ENCODE measurements around the gene PLN.

The PLN gene

DNA sequence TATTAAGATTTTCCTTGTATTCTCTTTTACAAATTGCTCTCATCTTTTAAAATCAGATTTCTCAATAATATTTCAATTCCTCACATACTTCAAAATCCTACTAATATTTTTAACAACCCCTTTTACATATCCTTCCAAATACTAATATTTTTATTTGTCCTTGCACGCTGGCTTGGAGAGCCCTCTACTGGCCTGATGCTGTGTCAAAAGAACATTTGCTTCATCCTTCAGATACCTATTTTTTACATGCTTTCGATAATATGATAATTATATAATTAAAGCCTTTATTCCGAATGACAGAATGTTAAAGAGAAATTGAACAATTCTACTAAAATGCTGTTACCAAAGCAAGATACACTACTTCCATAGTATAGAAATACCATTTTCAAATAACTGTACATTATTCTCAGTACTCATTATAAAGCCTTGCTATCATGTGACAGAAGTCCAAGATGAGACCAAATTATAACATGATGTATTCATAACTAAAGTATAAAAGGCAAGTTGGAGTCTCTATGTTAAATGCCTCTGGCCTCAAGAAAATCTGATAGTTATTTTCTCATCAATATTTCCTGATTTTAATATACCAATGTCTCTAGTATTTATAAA, 39.0 kb upstream of the PLN start:
- FAIRE-seq (no peak), DNase-seq (ENCODE audit: insufficient read length, low spot score) (no peak)
- TF ChIP-seq POU2F2 (IDR thresholded peaks at IDR 0.05; ENCODE audit: low read depth, low read length) (no peak), SPI1 (IDR thresholded peaks at IDR 0.05; ENCODE audit: low read depth, low read length) (no peak)

DNA sequence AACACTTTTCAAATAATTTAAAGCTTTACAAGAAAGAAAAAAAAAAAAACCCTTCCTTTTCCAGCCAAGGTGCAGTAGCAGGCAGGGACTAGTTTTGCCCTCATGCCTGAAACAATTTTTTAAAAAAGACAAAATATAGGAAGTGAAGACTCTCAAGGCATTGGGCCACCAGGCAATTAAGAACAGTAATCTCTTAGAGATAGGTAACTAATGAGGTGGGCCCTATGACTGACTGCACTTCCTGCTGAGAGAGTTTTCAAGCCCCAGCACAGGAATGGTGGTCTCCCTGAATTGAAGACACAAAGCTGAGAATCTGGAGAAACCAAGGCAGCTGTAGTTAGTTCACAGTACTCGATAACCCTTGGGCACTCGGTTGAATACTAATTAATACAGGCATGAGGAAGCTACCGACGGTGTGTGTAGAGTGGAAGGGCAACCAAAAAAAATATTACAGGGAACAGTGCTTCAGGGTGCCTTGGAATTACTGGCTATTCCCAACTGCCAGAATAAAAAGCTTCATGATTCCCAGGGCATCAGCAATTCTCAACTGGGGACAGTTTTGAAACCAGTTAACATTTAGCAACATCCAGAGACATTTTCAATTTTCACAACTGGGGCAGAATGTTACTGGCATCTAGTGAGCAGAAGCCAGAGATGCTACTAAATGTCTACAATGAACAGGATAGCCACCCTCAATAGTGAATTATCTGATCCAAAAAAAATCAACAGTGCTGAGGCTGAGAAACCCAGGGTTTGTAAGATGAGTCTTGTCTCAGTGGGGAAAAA, 36.0 kb upstream of the PLN start:
- FAIRE-seq (no peak), DNase-seq (ENCODE audit: insufficient read length, low spot score) (no peak)
- no peak for TF ChIP-seq SPI1 (IDR thresholded peaks at IDR 0.05; ENCODE audit: low read depth, low read length)
- no peak for TF ChIP-seq TAF1 (IDR thresholded peaks at IDR 0.05; ENCODE audit: low read depth, low read length)
- no peak for TF ChIP-seq POLR2A (IDR thresholded peaks at IDR 0.05; ENCODE audit: low read depth, low read length)
- no peak for TF ChIP-seq POLR2AphosphoS5 (IDR thresholded peaks at IDR 0.05; ENCODE audit: low read depth, low read length)
- TF ChIP-seq POU2F2 (IDR thresholded peaks at IDR 0.05; ENCODE audit: low read depth, low read length): no peak
- TF ChIP-seq PAX5 (IDR thresholded peaks at IDR 0.05; ENCODE audit: insufficient read depth, low read length, severe bottlenecking): no peak

DNA sequence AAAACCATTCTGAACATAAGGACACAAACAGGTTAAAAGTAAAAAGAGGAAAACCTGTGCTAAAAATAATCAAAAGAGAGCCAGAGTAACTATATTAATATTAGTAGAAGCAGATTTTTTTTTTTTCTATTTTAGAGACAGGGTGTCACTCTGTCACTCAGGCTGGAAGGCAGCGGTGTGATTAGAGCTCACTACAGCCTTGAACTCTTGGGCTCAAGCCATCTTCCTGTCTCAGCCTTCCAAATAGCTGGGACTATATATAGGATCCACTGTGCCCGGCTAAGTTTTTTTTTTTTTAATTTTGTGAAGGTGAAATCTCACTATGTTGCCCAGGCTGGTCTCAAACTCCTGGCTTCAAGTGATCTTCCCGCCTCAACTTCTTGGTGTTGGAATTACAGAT, 33.4 kb upstream of the PLN start:
- DNase-seq (ENCODE audit: insufficient read length, low spot score) (no peak), FAIRE-seq (no peak)
- TF ChIP-seq POU2F2 (IDR thresholded peaks at IDR 0.05; ENCODE audit: low read depth, low read length): no peak
- no peak for TF ChIP-seq POLR2A (IDR thresholded peaks at IDR 0.05; ENCODE audit: low read depth, low read length)
- no peak for TF ChIP-seq SPI1 (IDR thresholded peaks at IDR 0.05; ENCODE audit: low read depth, low read length)
- no peak for TF ChIP-seq TAF1 (IDR thresholded peaks at IDR 0.05; ENCODE audit: low read depth, low read length)
- TF ChIP-seq POLR2AphosphoS5 (IDR thresholded peaks at IDR 0.05; ENCODE audit: low read depth, low read length): no peak
- no peak for TF ChIP-seq PAX5 (IDR thresholded peaks at IDR 0.05; ENCODE audit: insufficient read depth, low read length, severe bottlenecking)

DNA sequence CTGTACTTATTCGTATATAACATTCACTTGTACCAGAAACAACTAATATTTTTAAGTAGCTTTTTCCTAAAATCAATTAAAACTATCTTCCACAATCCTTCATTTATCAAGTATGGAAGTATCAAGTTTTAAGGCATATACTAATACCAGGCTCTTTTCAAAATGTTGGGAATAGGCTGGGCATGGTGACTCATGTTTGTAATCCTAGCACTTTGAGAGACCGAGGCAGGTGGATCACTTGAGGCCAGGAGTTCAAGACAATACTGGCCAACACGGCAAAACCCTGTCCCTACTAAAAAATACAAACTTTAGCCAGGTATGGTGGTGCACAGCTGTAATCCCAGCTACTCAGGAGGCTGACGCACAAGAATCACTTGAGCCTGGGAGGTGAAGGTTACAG, 25.7 kb upstream of the PLN start:
- DNase-seq (ENCODE audit: insufficient read length, low spot score) (no peak), FAIRE-seq (no peak)
- TF ChIP-seq PAX5 (IDR thresholded peaks at IDR 0.05; ENCODE audit: insufficient read depth, low read length, severe bottlenecking) (no peak), POU2F2 (IDR thresholded peaks at IDR 0.05; ENCODE audit: low read depth, low read length) (no peak), POLR2AphosphoS5 (IDR thresholded peaks at IDR 0.05; ENCODE audit: low read depth, low read length) (no peak), TAF1 (IDR thresholded peaks at IDR 0.05; ENCODE audit: low read depth, low read length) (no peak), SPI1 (IDR thresholded peaks at IDR 0.05; ENCODE audit: low read depth, low read length) (no peak), POLR2A (IDR thresholded peaks at IDR 0.05; ENCODE audit: low read depth, low read length) (no peak)

DNA sequence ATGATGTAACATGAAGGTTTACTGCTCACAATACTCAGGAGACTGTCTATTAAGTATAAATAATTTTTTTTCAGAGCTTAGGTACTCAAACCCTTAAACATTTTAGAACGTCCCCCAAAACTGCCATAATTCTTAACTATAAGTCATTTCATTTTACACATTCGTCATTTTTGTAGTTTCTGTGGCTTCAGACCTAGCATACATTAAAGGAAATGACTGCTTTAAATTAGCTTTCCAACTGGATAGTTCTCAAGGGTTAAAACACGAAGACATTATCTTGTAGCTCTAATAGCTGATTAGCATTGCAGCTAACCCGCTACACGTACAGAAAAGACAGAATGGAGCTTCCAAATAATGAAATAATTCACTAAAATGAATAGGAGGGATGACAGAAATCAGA, 24.9 kb upstream of the PLN start:
- TF ChIP-seq SPI1 (IDR thresholded peaks at IDR 0.05; ENCODE audit: low read depth, low read length) (no peak), PAX5 (IDR thresholded peaks at IDR 0.05; ENCODE audit: insufficient read depth, low read length, severe bottlenecking) (no peak), TAF1 (IDR thresholded peaks at IDR 0.05; ENCODE audit: low read depth, low read length) (no peak), POU2F2 (IDR thresholded peaks at IDR 0.05; ENCODE audit: low read depth, low read length) (no peak), POLR2AphosphoS5 (IDR thresholded peaks at IDR 0.05; ENCODE audit: low read depth, low read length) (no peak), POLR2A (IDR thresholded peaks at IDR 0.05; ENCODE audit: low read depth, low read length) (no peak)
- no peak for DNase-seq (ENCODE audit: insufficient read length, low spot score)
- FAIRE-seq: no peak

DNA sequence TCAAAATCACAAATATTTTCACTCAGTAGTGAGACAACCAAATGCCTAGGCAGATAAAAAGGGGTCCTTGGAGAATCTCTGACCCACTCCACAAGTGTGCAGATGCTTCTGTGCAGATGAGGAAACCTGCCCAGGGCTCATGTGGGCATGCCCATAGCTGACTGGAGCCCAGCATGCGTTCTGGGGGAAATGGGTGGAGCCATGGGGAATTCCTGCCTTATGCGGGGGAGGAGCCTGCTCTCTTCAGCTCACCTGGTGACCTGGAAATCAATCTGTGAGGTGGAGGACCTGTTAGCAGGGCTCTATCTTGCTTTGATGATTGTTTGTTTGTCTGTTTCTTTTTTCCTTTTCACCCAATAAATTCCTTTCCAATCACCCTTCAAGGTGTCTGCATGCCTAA, 23.4 kb upstream of the PLN start:
- DNase-seq (ENCODE audit: insufficient read length, low spot score): no peak
- no peak for FAIRE-seq
- TF ChIP-seq TAF1 (IDR thresholded peaks at IDR 0.05; ENCODE audit: low read depth, low read length) (no peak), POU2F2 (IDR thresholded peaks at IDR 0.05; ENCODE audit: low read depth, low read length) (no peak), PAX5 (IDR thresholded peaks at IDR 0.05; ENCODE audit: insufficient read depth, low read length, severe bottlenecking) (no peak), SPI1 (IDR thresholded peaks at IDR 0.05; ENCODE audit: low read depth, low read length) (no peak), POLR2AphosphoS5 (IDR thresholded peaks at IDR 0.05; ENCODE audit: low read depth, low read length) (no peak)

DNA sequence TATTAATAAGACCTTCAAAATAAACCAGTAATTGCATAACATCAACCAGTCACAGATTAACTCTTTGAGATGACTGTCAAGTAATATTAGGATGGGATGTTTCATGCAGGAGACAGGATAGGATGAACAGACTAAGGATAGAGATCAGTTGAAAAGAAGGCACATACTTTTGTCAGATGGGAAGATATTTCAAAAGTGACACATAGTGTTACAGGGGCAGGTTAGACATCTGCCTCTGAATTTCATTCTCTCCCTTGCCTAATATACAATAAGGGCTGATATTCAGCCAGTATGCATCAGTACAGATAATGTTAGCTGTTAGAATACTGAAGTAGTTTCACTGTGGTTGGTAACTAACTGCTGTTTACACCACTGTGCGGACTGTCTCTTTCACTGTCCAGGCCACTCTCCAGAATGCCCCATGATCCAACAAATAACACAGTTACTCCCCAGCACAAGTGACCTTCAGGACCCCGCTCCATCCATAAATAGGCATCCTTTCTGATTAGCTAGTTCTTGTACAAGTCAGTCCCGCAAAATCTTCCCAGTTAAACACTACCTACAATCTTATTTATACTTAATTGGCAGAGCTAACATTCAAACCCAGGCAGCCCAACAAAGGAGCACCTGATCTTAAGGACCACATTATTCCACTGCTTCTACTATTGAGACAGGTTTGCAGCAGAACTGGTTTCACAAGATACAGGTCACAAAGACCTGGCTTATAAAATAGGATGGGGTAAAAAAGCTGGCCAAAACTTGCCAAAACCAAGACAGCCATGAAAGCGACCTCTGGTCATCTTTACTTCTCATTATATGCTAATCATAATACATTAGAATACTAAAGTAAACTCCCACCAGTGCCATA, 21.9 kb upstream of the PLN start:
- FAIRE-seq (no peak), DNase-seq (ENCODE audit: insufficient read length, low spot score) (no peak)
- TF ChIP-seq PAX5 (IDR thresholded peaks at IDR 0.05; ENCODE audit: insufficient read depth, low read length, severe bottlenecking) (no peak), POLR2AphosphoS5 (IDR thresholded peaks at IDR 0.05; ENCODE audit: low read depth, low read length) (no peak), SPI1 (IDR thresholded peaks at IDR 0.05; ENCODE audit: low read depth, low read length) (no peak), TAF1 (IDR thresholded peaks at IDR 0.05; ENCODE audit: low read depth, low read length) (no peak), POLR2A (IDR thresholded peaks at IDR 0.05; ENCODE audit: low read depth, low read length) (no peak), POU2F2 (IDR thresholded peaks at IDR 0.05; ENCODE audit: low read depth, low read length) (no peak)

DNA sequence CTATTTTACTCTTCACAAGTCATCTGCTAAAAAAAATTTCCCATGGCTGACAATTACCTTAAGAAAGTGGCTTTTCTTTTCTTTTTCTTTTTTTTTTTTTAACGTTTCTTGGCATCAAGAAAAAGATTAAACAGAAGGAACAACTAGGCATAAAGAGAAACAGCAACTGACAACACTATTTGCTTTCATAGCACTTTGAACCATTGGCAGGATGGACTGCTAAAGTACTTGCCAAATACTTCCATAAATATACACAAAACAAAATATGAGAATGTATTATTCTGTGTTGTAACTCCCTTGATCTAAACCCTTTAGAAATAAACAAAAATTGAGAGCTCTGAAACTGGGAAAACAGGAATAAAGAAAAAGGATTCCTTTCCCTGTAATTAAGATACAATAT, 20.0 kb upstream of the PLN start:
- TF ChIP-seq SPI1 (IDR thresholded peaks at IDR 0.05; ENCODE audit: low read depth, low read length) (no peak), POLR2A (IDR thresholded peaks at IDR 0.05; ENCODE audit: low read depth, low read length) (no peak), POLR2AphosphoS5 (IDR thresholded peaks at IDR 0.05; ENCODE audit: low read depth, low read length) (no peak), POU2F2 (IDR thresholded peaks at IDR 0.05; ENCODE audit: low read depth, low read length) (no peak), TAF1 (IDR thresholded peaks at IDR 0.05; ENCODE audit: low read depth, low read length) (no peak), PAX5 (IDR thresholded peaks at IDR 0.05; ENCODE audit: insufficient read depth, low read length, severe bottlenecking) (no peak)
- DNase-seq (ENCODE audit: insufficient read length, low spot score) (no peak), FAIRE-seq (no peak)

DNA sequence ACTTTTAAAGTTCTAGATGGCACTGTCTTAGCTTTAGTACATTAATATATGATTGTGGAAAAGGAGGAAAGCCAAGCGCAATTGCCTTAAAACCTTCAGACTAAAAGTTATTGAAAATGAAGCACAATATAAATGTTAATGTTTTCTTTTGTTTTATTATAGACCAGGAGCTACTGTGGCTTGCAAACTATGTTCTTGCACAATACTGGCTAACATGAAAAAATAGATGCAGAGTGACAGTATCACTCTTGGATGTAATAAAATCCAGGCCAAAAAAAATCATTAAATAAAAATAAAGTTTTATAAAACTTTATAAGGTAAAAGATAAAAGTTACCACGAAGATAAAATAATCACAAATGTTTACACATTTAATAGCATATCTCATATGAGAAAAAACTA, 18.3 kb upstream of the PLN start:
- DNase-seq (ENCODE audit: insufficient read length, low spot score) (no peak), FAIRE-seq (no peak)
- TF ChIP-seq SPI1 (IDR thresholded peaks at IDR 0.05; ENCODE audit: low read depth, low read length) (no peak), POLR2AphosphoS5 (IDR thresholded peaks at IDR 0.05; ENCODE audit: low read depth, low read length) (no peak), PAX5 (IDR thresholded peaks at IDR 0.05; ENCODE audit: insufficient read depth, low read length, severe bottlenecking) (no peak), POU2F2 (IDR thresholded peaks at IDR 0.05; ENCODE audit: low read depth, low read length) (no peak), POLR2A (IDR thresholded peaks at IDR 0.05; ENCODE audit: low read depth, low read length) (no peak), TAF1 (IDR thresholded peaks at IDR 0.05; ENCODE audit: low read depth, low read length) (no peak)
